ENCODE results near the gene RPL7L1. TPM values are rescaled to one million over a fixed set of nuclear protein-coding genes. Genes with fewer than 3 reads are reported as not detected.

Gene RPL7L1
- total RNA-seq, 1 donor from 2014 or later, result 157 TPM

DNA sequence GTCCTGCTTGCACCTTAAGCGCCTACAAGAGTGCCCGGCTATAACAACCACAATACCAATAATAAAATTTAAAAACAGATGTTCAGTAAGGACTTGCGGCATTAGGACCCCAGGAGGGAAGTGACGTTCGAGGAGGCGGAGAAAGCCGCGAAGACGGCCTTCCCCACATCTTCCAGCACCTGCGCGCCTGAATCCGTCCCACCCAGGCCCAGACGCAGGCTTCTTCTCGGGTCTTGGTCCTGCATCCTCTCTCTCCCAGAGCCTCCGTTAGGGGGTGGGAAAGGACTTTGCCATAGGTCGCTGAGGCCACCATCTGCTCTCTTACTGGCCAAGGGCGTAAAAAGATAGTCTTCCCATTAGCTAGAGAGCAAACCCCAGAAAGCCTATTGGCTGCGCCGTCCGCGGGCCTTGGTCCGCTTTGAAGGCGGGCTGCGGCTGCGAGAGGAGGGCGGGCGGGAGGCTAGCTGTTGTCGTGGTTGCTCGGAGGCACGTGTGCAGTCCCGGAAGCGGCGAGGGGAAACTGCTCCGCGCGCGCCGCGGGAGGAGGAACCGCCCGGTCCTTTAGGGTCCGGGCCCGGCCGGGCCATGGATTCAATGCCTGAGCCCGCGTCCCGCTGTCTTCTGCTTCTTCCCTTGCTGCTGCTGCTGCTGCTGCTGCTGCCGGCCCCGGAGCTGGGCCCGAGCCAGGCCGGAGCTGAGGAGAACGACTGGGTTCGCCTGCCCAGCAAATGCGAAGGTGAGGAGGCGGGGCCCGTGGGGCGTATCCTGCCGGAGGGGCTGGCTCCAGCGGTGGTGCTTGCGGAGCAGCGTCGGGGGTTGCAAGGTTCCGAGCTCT is 49.8 kb downstream of the RPL7L1 start, which contains the start of gene CNPY3:
TSS of gene CNPY3 (plus strand) at position 495 of the 835 bp plus-strand sequence. CDS start at position 586, 91 bp downstream.
- peak; percentile 86 to 87 for DNase-seq (ENCODE audit: low spot score in 2 of 2)
- no peak for FAIRE-seq

DNA sequence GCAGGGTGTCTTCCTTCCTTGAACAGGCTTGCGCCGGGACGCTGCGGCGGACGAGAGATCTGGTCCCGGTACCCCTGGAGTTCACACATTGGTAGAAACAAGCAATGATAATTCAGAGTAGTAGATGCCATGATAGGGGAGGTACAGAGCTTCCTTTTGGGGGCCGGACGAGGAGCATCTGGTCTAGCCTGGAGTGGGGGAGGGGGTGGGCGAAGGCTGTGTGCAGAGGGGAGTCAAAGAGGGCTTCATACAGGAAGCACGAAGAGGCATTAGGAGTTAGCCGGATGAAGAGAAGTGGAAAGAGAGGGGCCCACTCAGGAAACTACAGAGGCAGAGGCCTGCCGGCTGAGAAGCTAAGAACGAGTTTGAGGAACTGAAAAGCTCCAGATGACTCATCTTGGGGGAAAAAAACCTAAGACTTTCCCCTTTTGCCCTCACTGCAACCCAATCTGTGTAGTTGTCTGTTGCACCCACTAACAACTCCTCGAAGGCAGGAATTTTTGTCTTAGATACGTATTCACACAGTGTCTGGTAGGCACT is 50.5 kb downstream of the RPL7L1 start:
- DNase-seq (ENCODE audit: low spot score in 2 of 2), result no peak

DNA sequence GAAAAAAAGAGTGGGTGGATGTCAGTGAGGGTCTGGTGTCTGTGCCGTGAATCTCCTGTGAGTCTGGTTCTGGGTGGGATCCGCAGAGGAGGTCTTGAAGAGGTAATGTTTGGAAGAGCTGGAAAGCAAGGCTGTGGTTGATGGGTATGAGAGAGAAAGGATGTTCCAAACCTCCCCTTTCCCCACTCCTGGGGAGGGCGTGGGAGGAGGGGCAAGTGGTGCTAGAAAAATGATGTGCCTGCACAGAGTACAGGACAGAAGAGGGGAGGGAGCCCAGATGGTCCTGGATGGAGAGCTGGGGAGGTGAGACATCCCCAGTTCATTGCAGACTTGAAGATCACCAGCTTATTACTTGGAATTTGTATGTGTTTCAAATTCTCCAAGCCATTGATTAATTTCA is 53.0 kb downstream of the RPL7L1 start:
- FAIRE-seq (no peak), DNase-seq (ENCODE audit: low spot score in 2 of 2) (no peak)

More for the DNA sequence above, 50.5 kb downstream of the RPL7L1 start:
- FAIRE-seq, result no peak

DNA sequence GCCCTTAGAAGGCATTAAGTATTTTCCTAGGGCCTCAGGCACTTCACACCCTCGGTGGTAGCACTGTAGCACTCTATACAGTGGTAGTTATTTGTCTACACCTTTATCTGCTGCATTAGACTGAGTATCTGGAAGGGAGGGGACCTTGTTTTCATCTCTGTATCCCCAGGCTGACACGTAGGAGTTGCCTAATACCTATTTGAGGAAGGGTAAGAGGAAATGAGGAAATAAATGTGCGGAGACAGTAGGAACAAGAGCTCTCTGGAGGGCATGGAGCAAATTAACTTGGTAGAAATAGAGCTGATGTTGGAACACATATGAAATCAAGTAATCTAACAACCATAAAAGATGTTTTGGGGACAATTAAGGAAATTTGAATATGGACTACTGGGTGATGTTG is 53.8 kb downstream of the RPL7L1 start:
- no peak for DNase-seq (ENCODE audit: low spot score in 2 of 2)
- no peak for FAIRE-seq

DNA sequence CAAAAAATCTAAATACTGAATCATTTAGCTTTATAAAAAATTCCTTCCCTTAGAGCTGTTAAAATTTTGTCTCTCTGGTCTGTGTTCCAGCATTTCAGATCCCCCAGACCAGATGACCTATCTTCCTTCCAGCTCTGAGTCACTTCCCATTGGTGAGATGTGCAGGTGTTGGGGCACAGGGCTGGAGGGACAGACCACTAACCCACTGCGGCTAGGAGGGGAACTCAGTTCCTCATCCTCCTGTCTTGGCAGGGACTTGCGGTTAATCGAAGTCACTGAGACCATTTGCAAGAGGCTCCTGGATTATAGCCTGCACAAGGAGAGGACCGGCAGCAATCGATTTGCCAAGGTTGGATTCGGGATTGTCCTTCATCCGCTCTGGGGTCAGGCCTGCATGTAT is 55.9 kb downstream of the RPL7L1 start:
- no peak for FAIRE-seq
- DNase-seq (ENCODE audit: low spot score in 2 of 2), result no peak

DNA sequence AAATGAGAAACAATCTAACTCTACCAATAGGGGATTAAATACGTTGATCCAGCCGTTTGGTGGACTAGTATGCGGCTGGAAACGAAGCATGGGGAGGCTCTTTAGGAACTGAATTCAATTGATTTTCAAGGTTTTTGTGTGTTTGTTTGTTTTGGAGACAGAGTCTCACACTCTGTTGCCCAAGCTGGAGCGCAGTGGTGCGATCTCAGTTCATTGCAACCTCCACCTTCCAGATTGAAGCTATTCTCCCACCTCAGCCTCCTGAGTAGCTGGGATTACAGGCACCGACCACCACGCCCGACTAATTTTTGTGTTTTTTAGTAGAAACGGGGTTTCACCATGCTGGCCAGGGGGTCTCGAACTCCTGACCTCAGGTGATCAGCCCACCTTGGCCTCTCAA is 57.0 kb downstream of the RPL7L1 start:
- no peak for FAIRE-seq
- no peak for DNase-seq (ENCODE audit: low spot score in 2 of 2)

DNA sequence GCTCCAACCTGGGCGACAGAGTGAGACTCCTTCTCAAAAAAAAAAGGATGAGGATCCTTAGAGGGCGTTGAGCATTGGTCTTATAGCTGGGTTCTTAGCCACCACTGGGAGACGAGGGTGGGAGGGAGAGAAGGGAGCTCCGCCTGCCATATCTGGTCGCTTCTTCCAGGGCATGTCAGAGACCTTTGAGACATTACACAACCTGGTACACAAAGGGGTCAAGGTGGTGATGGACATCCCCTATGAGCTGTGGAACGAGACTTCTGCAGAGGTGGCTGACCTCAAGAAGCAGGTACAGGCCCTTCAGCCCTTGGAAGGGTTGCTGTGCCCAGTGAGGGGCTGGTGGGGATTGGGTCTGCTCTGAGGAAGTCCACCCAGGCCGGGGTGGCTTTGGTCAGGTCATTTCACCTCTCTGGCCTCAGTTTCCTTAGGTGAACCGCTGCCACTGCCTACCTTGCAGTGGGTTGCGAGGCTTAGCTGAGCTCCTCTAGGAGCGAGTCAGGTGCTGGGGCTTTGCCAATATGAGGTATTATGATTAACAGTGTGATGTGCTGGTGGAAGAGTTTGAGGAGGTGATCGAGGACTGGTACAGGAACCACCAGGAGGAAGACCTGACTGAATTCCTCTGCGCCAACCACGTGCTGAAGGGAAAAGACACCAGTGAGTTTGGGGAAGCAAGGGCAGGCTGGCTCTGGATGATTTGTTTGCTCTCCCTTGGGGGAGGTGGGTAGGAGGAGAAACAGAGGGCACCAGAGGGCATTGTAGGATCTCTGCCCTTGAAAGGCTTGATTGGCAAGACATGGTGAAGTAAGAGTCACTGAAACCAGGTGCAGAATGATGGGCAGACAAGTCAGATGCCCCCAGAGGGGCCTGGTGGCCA is 58.4 kb downstream of the RPL7L1 start:
- FAIRE-seq (no peak), DNase-seq (ENCODE audit: low spot score in 2 of 2) (no peak)

DNA sequence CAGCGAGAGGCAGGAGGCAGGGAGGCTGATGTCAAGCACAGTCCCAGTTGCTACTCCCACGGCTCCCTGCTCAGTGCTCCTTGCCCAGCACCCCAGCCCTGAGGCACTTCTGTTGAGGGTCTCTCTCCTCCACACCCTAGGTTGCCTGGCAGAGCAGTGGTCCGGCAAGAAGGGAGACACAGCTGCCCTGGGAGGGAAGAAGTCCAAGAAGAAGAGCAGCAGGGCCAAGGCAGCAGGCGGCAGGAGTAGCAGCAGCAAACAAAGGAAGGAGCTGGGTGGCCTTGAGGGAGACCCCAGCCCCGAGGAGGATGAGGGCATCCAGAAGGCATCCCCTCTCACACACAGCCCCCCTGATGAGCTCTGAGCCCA is 59.0 kb downstream of the RPL7L1 start:
- no peak for FAIRE-seq

DNA sequence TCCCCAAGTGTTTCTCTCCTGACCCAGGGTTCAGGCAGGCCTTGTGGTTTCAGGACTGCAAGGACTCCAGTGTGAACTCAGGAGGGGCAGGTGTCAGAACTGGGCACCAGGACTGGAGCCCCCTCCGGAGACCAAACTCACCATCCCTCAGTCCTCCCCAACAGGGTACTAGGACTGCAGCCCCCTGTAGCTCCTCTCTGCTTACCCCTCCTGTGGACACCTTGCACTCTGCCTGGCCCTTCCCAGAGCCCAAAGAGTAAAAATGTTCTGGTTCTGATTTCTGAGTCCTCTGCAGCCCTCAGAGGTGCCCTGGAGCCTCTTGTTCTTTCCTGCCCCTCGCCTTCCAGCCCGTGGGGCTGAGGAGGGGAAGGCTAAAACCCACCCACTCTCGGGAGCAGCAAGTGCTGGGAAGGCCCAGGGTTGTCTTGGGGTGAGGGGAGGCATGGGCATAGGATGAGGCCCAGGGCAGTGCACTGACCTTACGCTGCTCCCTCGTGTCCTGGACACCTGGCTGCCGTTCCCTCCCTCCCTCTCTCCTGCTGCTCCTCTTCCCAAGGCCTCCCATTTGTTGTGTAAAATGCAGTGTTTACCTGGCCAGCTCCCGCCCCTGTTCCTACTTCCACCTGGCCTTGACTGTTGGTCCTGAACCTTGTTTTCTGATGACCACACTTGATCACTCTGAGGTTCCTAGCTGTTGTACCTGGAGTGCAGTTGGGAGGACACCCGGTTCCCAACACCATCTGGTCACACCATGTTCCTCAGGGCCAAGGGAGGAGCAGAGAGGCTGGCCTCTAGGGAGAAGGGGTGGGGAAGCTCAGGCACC is 59.8 kb downstream of the RPL7L1 start:
- DNase-seq (ENCODE audit: low spot score in 2 of 2), result no peak
- no peak for FAIRE-seq

More for the DNA sequence above, 59.0 kb downstream of the RPL7L1 start:
- no peak for DNase-seq (ENCODE audit: low spot score in 2 of 2)

Other genes starting within 250 kb of the RPL7L1 start
- 6.1 TPM for gene PRPH2, start 157.0 kb upstream of the RPL7L1 start, total RNA-seq
- gene TBCC, start 133.5 kb upstream of the RPL7L1 start, total RNA-seq, result 79.1 TPM
- 23.2 TPM for gene BICRAL, start 97.6 kb upstream of the RPL7L1 start, total RNA-seq
- gene PTCRA, start 36.4 kb downstream of the RPL7L1 start, total RNA-seq, result not detected
- gene CNPY3, start 49.9 kb downstream of the RPL7L1 start, total RNA-seq, result 14.7 TPM
- not detected for gene GNMT, start 81.1 kb downstream of the RPL7L1 start, total RNA-seq
- gene PEX6, start 99.6 kb downstream of the RPL7L1 start, total RNA-seq, result 25.3 TPM
- 37.5 TPM for gene PPP2R5D, start 105.0 kb downstream of the RPL7L1 start, total RNA-seq
- gene MEA1, start 134.3 kb downstream of the RPL7L1 start, total RNA-seq, result 31.4 TPM
- gene KLHDC3, start 134.6 kb downstream of the RPL7L1 start, total RNA-seq, result 164 TPM
- 60.3 TPM for gene RRP36, start 142.0 kb downstream of the RPL7L1 start, total RNA-seq
- 12.6 TPM for gene CUL7, start 174.2 kb downstream of the RPL7L1 start, total RNA-seq
- 8.2 TPM for gene MRPL2, start 179.8 kb downstream of the RPL7L1 start, total RNA-seq
- gene KLC4, start 180.0 kb downstream of the RPL7L1 start, total RNA-seq, result 18.8 TPM
- 16.7 TPM for gene PTK7, start 196.7 kb downstream of the RPL7L1 start, total RNA-seq